NCI-H146 treated with DMSO at 0.1 percent for 48 hours (cell line): ENCODE results near the gene CFL2.

Experiments used
- DNase-seq: peaks from one replicate; lab custom pipeline; 2025; ENCODE audit not compliant: unreplicated experiment; lab: John Stamatoyannopoulos, UW

Gene CFL2

DNA sequence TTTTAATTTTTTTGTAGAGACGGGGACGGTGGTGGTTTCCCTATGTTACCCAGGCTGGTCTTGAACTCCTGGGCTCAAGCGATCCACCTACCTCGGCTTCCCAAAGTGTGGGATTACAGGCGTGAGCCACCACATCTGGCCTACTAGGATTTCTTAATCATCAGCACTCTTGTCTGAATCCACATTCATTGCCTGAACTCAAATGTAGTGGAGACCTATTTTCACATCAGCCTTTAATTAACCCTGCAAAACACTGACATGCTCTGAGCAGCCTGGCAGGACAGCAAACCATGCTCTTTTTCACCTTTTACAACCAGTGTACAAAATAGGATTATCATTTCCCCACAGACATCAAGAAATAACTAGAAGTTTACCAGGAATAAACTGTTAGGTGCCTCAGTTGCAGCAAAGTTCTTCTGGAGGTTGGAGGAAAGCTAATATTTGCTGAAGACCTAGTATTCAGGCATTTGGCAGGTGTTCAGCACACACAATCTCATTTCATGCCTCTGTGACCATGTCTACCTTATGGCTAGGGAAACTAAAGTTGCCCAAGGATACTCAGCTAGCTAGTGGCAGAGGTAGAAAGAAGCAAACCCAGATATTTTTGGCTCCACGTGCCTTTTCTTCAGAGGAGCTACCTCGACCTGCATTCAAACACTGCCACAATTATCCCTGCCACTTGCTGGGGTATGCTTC is 37.7 kb downstream of the CFL2 start:
- DNase-seq: no peak

DNA sequence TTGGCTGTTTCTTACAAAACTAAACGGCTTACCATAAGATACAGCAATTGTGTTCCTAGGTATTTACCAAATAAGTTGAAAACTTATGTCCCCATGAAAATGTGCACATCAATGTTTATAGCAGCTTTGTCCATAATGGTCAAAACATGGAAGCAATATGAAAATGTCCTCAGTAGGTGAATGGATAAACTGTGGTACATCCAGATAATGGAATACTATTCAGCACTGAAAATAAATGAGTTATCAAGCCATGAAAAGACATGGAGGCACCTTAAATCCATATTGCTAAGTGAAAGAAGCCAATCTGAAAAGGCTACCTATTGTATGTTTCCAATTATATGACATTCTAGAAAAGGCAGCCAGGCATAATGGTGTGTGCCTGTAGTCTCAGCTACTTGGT is 40.7 kb downstream of the CFL2 start:
- no peak for DNase-seq

DNA sequence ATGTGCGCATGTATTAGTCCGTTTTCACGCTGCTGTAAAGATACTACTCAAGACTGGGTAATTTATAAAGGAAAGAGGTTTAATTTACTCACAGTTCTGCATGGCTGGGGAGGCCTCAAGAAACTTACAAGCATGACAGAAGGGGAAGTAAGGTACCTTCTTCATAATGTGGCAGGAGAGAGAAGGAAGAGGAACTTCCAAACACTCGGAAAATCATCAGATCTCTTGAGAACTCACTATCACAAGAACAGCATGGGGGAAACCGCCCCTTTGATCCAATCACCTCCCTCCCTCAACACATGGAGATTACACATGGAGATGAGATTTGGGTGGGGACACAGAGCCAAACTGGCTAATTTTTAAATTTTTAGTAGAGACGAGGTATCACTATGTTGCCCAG is 42.7 kb downstream of the CFL2 start:
- DNase-seq: no peak

DNA sequence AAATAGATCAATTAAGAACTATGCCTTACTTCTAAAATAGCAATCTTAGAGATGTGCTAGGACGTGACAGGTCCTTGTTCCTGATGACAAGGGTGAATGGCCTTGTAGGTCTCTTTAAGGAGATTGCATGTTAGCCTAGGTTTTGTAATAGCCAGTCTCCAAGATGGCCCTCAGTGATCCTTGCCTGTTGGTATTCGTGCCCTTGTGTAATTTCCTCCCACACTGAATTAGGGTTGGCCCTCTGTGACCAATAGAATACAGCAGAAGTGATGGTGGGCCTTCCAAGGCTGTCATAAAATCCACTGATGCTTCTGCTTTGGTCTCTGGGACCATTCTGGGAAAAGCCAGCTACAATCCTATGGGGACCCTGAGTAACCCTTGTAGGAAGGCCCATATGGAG is 46.3 kb downstream of the CFL2 start:
- no peak for DNase-seq

DNA sequence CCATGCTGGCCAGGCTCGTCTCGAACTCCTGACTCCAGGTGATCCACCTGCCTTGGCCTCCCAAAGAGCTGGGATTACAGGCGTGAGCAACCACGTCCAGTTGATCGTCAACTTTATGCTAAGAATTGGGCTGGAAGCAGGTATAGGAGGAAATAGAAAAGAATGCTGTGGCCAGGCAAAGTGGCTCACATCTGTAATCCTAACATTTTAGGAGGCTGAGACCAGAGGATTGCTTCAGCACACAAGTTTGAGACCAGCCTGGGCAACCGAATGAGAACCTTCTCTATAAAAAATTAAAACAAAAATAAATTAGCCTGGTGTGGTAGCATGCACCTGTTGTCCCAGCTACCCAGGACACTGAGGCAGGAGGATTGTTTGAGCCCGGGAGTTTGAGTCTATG is 47.4 kb downstream of the CFL2 start:
- DNase-seq: no peak

DNA sequence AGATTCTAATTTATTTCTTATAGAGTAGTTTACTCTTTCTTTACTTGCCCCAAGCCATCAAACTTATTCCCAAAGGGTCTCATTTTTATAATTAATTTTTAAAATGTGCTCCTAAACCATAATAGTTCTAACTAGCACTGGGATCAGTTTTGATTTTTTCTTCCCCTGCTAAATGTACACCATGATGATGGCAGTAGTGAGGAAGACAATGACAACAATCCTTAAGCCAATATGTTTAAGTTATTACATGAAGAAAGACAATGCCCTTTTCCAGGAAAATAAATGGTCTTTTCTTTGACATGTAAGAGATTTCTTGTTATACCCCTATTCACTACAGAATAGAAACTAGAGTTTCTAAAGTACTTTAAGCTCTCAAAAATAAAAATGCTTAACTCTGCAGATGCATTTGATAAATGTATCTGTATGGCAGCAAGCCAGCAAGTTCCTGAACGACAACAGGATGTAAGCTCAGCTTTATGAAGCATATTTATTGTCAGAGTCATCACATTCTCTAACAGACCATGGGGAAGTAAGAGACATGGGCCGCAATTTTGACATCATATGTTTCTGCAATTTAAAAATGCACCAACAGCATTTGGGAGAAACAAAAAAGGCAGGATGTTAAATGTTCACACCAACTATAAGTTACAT is 48.5 kb downstream of the CFL2 start:
- no peak for DNase-seq

DNA sequence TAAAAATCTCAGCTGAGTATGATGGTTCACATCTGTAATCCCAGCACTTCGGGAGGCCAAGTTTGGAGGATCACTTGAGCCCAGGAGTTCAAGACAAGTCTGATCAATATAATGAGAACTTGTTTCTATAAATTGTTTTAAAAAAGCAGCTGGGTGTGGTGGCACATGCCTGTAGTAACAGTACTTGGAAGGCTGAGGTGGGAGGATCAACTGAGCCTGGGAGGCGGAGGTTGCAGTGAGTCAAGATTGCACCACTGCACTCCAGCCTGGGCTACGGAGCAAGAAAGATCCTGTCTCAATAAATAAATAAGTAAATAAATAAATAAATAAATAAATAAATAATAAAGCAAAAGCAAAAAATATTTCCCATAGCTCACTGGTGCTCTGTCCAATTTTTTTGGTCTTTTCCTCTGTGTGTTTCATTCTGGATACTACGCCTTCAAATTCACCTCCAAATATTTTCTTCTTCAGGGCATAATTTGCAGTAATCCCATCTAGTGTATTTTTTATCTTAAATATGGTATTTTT is 51.8 kb downstream of the CFL2 start:
- no peak for DNase-seq

DNA sequence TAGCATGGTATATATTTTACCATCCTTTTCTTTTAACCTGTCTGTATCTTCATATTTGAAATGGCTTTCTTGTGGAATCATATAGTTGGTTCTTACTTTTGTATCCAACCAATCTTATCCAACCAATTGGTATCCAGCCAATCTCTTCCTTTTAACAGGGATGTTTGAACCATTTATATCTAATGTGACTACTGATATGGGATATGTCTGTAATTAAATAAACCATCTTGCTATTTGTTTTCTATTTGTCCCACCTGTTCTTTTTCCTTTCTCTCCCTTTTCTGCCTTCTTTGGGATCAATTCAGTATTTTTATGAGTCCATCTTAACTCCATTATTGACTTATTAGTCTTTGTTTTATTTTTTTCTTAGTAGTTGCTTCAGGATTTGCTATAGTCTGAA is 53.6 kb downstream of the CFL2 start:
- no peak for DNase-seq
